ENCODE measurements around the gene STK32B.

Gene STK32B

GRCh38 chr4:5078009-5078408, 26.7 kb downstream of the STK32B start:
- DNase-seq (ENCODE audit: low read depth) = no peak
- no peak overlapping the region for H3K4me3 ChIP-seq (ENCODE audit: control insufficient read depth, low read depth, low read length)
- TF ChIP-seq CTCF (conservative IDR thresholded peaks at IDR 0.05; ENCODE audit: control insufficient read depth, insufficient read depth, low read depth, low read length) = no peak

GRCh38 chr4:5079581-5079980, 28.3 kb downstream of the STK32B start:
- peak; percentile 5 for DNase-seq (ENCODE audit: low read depth)
- H3K4me3 ChIP-seq (ENCODE audit: control insufficient read depth, low read depth, low read length) = no peak overlapping the region
- TF ChIP-seq CTCF (conservative IDR thresholded peaks at IDR 0.05; ENCODE audit: control insufficient read depth, insufficient read depth, low read depth, low read length) = no peak

GRCh38 chr4:5081441-5081999, 30.2 kb downstream of the STK32B start:
- no peak for TF ChIP-seq CTCF (conservative IDR thresholded peaks at IDR 0.05; ENCODE audit: control insufficient read depth, insufficient read depth, low read depth, low read length)
- no peak overlapping the region for H3K4me3 ChIP-seq (ENCODE audit: control insufficient read depth, low read depth, low read length)
- no peak for DNase-seq (ENCODE audit: low read depth)

GRCh38 chr4:5082376-5082775, 31.1 kb downstream of the STK32B start:
- no peak overlapping the region for H3K4me3 ChIP-seq (ENCODE audit: control insufficient read depth, low read depth, low read length)
- no peak for TF ChIP-seq CTCF (conservative IDR thresholded peaks at IDR 0.05; ENCODE audit: control insufficient read depth, insufficient read depth, low read depth, low read length)
- no peak for DNase-seq (ENCODE audit: low read depth)

- no peak for TF ChIP-seq CTCF (conservative IDR thresholded peaks at IDR 0.05; ENCODE audit: control insufficient read depth, insufficient read depth, low read depth, low read length)
- no peak overlapping the region for H3K4me3 ChIP-seq (ENCODE audit: control insufficient read depth, low read depth, low read length)
- no peak for DNase-seq (ENCODE audit: low read depth)
Observed at GRCh38 chr4:5084911-5085475, 33.7 kb downstream of the STK32B start.

GRCh38 chr4:5086535-5086934, 35.3 kb downstream of the STK32B start:
- H3K4me3 ChIP-seq (ENCODE audit: control insufficient read depth, low read depth, low read length) = no peak overlapping the region
- TF ChIP-seq CTCF (conservative IDR thresholded peaks at IDR 0.05; ENCODE audit: control insufficient read depth, insufficient read depth, low read depth, low read length) = no peak
- no peak for DNase-seq (ENCODE audit: low read depth)

GRCh38 chr4:5096261-5096660, 45.0 kb downstream of the STK32B start:
- no peak for TF ChIP-seq CTCF (conservative IDR thresholded peaks at IDR 0.05; ENCODE audit: control insufficient read depth, insufficient read depth, low read depth, low read length)
- no peak for DNase-seq (ENCODE audit: low read depth)
- no peak overlapping the region for H3K4me3 ChIP-seq (ENCODE audit: control insufficient read depth, low read depth, low read length)

All from fibroblast of mammary gland (primary cell).